Progenitor cell of endocrine pancreas (in vitro differentiated cells): Measurements from ENCODE around the gene GABBR2. TPM values are rescaled to one million over a fixed set of nuclear protein-coding genes. Genes with fewer than 3 reads are reported as not detected.

Experiments used
- DNase-seq: peaks from one replicate; pipeline ENCODE4 v3.0.0; 2021; ENCODE audit warnings: low spot score; ENCODE audit not compliant: unreplicated experiment
- H3K27ac Mint-ChIP-seq: 2 replicates; pipeline ENCODE4 v1.8.0; 2021; ENCODE audit warnings: mild to moderate bottlenecking, moderate library complexity, mixed read lengths
- H3K27me3 Mint-ChIP-seq: 2 replicates; pipeline ENCODE4 v1.8.0; 2021; ENCODE audit warnings: mixed read lengths
- H3K36me3 Mint-ChIP-seq: 2 replicates; pipeline ENCODE4 v1.8.0; 2022; ENCODE audit warnings: mixed read lengths; ENCODE audit not compliant: insufficient read depth
- H3K4me1 Mint-ChIP-seq: 2 replicates; pipeline ENCODE4 v1.8.0; 2021; ENCODE audit warnings: low read depth, mixed read lengths
- H3K4me3 Mint-ChIP-seq: 2 replicates; pipeline ENCODE4 v1.8.0; 2021; ENCODE audit warnings: low read depth, mild to moderate bottlenecking, moderate library complexity, mixed read lengths
- H3K9me3 Mint-ChIP-seq: 2 replicates; pipeline ENCODE4 v1.8.0; 2021; ENCODE audit warnings: low read depth, mixed read lengths
- total RNA-seq: library from RNA; stranded (reverse); gene quantifications from 2 replicates; pipeline ENCODE4 v1.2.1, GENCODE V29; 2021
- TF ChIP-seq, protein P1 (sequence below): fragments of 200-600 bp; sonication (generic); IDR thresholded peaks from one replicate; pipeline ENCODE4 v1.5.0; 2021; ENCODE audit warnings: antibody characterized with exemption, mild to moderate bottlenecking; ENCODE audit not compliant: unreplicated experiment

The GABBR2 gene
- total RNA-seq, 1 donor from 2014 or later: 0.84 TPM

DNA sequence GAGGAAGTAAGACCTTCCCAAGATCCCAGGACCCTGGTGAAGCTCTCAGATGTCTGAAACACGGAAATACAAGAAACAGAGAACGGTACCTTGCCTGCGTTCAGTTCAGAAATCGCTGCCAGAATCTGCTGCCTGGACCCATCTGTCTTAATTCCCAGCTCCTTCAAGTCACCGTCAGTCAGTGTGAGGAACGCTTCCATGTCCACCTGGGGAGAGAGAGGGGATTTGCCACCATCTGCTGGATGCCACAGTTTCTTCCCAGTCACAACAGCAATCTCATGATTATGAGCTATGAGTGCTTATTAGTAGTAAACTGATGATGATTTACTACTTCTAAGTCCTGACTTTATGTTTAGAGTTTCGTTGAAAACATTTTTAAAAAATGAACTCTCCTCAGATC is 36.7 kb upstream of the GABBR2 start:
- TF ChIP-seq, protein P1, sequence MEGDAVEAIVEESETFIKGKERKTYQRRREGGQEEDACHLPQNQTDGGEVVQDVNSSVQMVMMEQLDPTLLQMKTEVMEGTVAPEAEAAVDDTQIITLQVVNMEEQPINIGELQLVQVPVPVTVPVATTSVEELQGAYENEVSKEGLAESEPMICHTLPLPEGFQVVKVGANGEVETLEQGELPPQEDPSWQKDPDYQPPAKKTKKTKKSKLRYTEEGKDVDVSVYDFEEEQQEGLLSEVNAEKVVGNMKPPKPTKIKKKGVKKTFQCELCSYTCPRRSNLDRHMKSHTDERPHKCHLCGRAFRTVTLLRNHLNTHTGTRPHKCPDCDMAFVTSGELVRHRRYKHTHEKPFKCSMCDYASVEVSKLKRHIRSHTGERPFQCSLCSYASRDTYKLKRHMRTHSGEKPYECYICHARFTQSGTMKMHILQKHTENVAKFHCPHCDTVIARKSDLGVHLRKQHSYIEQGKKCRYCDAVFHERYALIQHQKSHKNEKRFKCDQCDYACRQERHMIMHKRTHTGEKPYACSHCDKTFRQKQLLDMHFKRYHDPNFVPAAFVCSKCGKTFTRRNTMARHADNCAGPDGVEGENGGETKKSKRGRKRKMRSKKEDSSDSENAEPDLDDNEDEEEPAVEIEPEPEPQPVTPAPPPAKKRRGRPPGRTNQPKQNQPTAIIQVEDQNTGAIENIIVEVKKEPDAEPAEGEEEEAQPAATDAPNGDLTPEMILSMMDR: no peak
- Mint-ChIP-seq H3K9me3 (no peaks in the 10 kb centered on the region), H3K36me3 (peaks cover 19% of the 10 kb centered on the region), H3K27me3 (no peaks in the 10 kb centered on the region), H3K4me3 (no peak overlapping the region), H3K27ac (no peak overlapping the region), H3K4me1 (no peaks in the 10 kb centered on the region)
- DNase-seq: no peak

DNA sequence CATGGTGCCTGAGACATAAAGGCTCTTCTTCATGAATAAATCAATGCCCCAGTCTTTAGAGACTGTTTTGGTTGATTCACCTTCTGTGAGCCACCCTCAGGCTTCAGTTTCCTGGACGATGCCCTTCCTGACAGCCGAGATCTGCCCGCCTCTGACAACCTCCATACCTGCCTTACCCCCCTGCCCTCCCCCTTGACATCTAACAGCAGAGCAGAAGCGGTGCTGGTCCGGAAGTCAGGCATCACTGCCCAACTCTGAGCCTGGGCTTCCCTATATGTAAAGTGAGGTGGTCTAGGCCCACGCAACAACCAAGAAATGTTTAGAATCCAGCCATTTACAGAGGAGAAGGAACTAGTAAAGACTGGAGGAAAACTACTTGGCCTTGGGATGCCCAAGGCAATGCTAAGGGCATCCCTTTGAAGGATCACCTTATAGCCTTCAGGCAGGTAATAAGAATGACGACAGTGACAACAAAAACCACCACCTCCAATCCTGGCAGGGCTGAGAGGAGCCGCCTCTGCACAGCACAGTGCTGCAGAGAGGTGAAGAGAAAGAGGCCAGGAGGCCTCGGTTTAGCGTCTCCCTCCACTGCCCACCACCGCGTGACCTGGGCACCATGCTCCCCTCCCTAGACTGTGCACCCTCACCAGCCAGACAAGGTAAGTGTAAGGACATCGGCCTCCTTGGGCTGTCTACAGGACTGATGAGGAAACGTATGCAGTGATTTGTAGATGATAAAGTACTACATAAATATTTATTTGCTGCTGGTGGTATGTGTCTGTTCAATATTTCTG is 35.3 kb upstream of the GABBR2 start:
- no peak for DNase-seq
- Mint-ChIP-seq H3K4me3 (no peak overlapping the region), H3K27me3 (no peaks in the 10 kb centered on the region), H3K36me3 (peaks cover 16% of the 10 kb centered on the region), H3K9me3 (peaks cover 3% of the 10 kb centered on the region), H3K4me1 (no peaks in the 10 kb centered on the region), H3K27ac (no peak overlapping the region)
- TF ChIP-seq, protein P1: no peak

DNA sequence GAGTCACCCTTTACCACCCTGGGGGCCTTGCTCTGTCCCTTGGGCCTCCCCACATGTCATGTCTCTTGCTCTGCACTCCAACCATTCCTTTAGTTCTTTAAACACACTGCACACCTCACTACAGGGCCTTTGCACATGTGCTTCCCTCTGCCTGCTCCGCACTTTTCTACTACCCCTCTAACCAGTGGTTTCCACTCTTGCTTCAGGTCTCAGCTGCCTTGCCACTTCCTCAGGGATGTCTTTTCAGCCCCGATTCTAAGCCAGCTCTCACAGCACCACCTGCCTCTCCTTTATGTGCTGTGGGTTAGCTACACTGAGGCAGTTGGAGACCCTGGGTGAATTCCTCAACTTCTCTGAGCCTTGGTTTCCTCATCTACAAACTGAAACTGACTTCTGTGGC is 34.6 kb upstream of the GABBR2 start:
- H3K4me1 Mint-ChIP-seq: no peaks in the 10 kb centered on the region
- DNase-seq: no peak
- peaks cover 19% of the 10 kb centered on the region for H3K36me3 Mint-ChIP-seq
- no peak overlapping the region for H3K4me3 Mint-ChIP-seq
- H3K27me3 Mint-ChIP-seq: no peaks in the 10 kb centered on the region
- TF ChIP-seq, protein P1: no peak
- H3K27ac Mint-ChIP-seq: no peak overlapping the region
- H3K9me3 Mint-ChIP-seq: peaks cover 9% of the 10 kb centered on the region

DNA sequence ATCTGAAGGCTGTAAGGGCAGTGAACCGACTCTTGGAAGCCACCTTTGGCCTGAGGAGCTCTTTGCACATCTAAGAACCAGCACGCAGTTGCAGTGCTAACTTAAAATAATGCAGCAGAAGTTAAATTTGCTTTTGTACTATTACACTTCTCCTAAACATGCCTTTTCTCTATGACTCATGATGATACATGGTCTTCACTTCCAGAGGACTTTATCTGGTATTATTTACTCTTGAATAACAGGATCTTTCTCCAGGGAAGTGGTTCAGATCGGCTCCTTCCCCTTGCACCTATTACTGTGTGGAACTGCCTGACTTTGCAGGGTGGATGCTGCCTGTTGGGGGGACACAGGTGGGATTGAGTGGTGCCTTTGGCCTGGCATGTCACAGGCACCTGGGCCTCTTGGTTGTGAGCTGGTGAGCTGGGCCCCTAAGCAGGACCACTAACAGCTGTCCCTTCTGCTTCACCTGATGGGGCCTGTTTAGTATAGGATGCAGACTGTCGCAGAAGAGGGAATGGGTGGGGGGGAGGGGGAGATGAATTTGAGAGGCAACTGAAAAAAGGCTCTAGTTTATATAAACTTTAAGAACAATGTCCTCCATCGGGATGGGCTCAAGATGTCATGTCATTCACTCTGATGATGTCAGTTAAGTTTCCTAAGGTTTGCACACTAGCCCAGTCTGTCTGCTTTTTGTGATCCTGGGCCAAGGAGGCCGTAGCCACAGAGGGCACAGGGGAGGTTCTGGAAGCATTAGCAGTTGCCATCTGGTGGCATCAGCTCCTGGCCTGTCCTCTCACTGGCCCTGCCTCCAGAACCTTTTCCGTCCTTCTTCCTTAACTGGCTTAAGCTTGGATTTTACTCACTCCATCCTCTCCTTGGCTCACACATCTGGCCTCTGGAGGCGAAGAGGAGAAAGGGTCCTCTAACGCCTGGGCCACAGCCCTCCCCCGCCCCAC is 33.9 kb upstream of the GABBR2 start:
- DNase-seq: no peak
- Mint-ChIP-seq H3K27ac (no peak overlapping the region), H3K9me3 (peaks cover 16% of the 10 kb centered on the region), H3K27me3 (no peaks in the 10 kb centered on the region), H3K4me3 (no peak overlapping the region), H3K36me3 (peaks cover 23% of the 10 kb centered on the region), H3K4me1 (no peaks in the 10 kb centered on the region)
- TF ChIP-seq, protein P1: no peak

DNA sequence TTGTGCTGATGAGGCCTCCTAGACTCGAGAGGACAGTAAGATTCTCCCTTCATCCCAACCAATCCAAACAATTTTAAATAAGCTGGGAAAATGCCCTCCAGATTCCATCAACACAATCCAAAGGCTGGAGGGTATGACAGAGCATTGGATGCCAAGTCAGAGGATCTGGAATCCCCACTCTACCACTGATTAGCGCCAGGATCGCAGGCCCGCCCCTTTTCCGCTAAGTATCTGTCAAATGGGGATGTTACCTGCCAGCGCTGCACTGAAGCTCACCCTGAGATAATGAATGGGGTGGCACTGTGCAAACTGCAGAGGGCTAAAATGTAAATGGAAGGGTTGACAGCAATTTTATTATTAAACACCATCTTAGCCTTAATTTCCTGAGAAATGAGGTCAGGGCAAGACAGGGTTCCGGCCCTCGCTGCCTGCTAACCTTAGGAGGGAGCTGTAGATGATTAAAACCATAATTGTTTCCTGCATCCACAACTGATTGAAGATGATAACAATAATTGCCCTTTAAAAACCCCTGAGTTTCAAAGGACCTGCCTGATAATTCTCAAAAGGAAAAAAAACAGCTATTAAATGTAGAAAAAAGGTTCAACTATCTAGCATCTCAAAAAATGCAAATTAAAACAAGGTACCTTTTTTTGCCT is 31.6 kb upstream of the GABBR2 start:
- H3K27ac Mint-ChIP-seq: no peak overlapping the region
- H3K36me3 Mint-ChIP-seq: peaks cover 38% of the 10 kb centered on the region
- H3K4me1 Mint-ChIP-seq: peaks cover 4% of the 10 kb centered on the region
- DNase-seq: no peak
- H3K9me3 Mint-ChIP-seq: peaks cover 18% of the 10 kb centered on the region
- no peak overlapping the region for H3K4me3 Mint-ChIP-seq
- TF ChIP-seq, protein P1: no peak
- H3K27me3 Mint-ChIP-seq: no peaks in the 10 kb centered on the region
